Smooth muscle cell (in vitro differentiated cells): ENCODE results near the gene RASL11A. TPM values are rescaled to one million over a fixed set of nuclear protein-coding genes. Genes with fewer than 3 reads are reported as not detected.

Experiments used
- DNase-seq: peaks from one replicate; lab custom pipeline; 2025; ENCODE audit not compliant: unreplicated experiment; lab: John Stamatoyannopoulos, UW
- H2AFZ ChIP-seq: fragments of 200-600 bp; sonication (generic); 2 replicates; pipeline ENCODE4 v1.6.0; 2016; ENCODE audit warnings: antibody characterized with exemption, low read depth, mild to moderate bottlenecking
- H3F3A ChIP-seq: fragments of 200-600 bp; sonication (generic); 2 replicates; pipeline ENCODE4 v1.6.0; 2017; ENCODE audit warnings: antibody characterized with exemption, low read depth
- H3K27ac ChIP-seq: fragments of 200-600 bp; sonication (generic); 2 replicates; pipeline ENCODE4 v1.5.1; 2016; ENCODE audit warnings: low read depth, mild to moderate bottlenecking
- H3K27me3 ChIP-seq: fragments of 200-600 bp; sonication (generic); 2 replicates; pipeline ENCODE4 v1.6.1; 2016; ENCODE audit warnings: low read depth, mild to moderate bottlenecking
- H3K36me3 ChIP-seq: fragments of 200-600 bp; sonication (generic); 2 replicates; pipeline ENCODE4 v1.5.1; 2016; ENCODE audit warnings: low read depth
- H3K4me1 ChIP-seq: fragments of 200-600 bp; sonication (generic); 2 replicates; pipeline ENCODE4 v1.5.1; 2016; ENCODE audit warnings: low read depth
- H3K4me2 ChIP-seq: fragments of 200-600 bp; sonication (generic); 2 replicates; pipeline ENCODE4 v1.6.0; 2016; ENCODE audit warnings: mild to moderate bottlenecking
- H3K4me3 ChIP-seq: fragments of 200-600 bp; sonication (generic); 2 replicates; pipeline ENCODE4 v1.5.1; 2016; ENCODE audit warnings: mild to moderate bottlenecking
- H3K79me2 ChIP-seq: fragments of 200-600 bp; sonication (generic); 2 replicates; pipeline ENCODE4 v1.6.0; 2016; ENCODE audit warnings: low read depth, mild to moderate bottlenecking
- H3K9ac ChIP-seq: fragments of 200-600 bp; sonication (generic); 2 replicates; pipeline ENCODE4 v1.6.0; 2016; ENCODE audit warnings: low read depth
- H3K9me3 ChIP-seq: fragments of 200-600 bp; sonication (generic); replicated peaks from 2 replicates; pipeline ENCODE4 v1.5.1; 2016; ENCODE audit warnings: low read depth
- H4K20me1 ChIP-seq: fragments of 200-600 bp; sonication (generic); 2 replicates; pipeline ENCODE4 v1.6.0; 2016; ENCODE audit warnings: low read depth
- WGBS: methylation state at CpG from one replicate; pipeline ENCODE4 v1.1.7; 2016; ENCODE audit warnings: low lambda C conversion rate; 5-methylcytosine and 5-hydroxymethylcytosine counted together
- polyA plus RNA-seq: library from polyadenylated mRNA; unstranded; fragments of >200 nt; fragmentation: Nextera tagmentation; extraction: Ambion mirVana; gene quantifications from 2 replicates; pipeline ENCODE4 v1.2.1, GENCODE V29; 2016
- total RNA-seq: library from RNA; depleted of rRNA; stranded (reverse); fragments of >200 nt; gene quantifications from 2 replicates; pipeline ENCODE4 v1.2.3, GENCODE V29; 2014
- TF ChIP-seq, protein P1 (sequence below): fragments of 200-600 bp; sonication (generic); IDR thresholded peaks from 2 replicates; pipeline ENCODE4 v1.5.1; 2017; ENCODE audit warnings: borderline replicate concordance, mild to moderate bottlenecking, antibody characterized with exemption; ENCODE audit not compliant: insufficient read depth, poor library complexity, severe bottlenecking

Gene RASL11A
- total and polyA plus RNA-seq, 2 experiments from 2014 or later, result 0.30 to 1.9 TPM

DNA sequence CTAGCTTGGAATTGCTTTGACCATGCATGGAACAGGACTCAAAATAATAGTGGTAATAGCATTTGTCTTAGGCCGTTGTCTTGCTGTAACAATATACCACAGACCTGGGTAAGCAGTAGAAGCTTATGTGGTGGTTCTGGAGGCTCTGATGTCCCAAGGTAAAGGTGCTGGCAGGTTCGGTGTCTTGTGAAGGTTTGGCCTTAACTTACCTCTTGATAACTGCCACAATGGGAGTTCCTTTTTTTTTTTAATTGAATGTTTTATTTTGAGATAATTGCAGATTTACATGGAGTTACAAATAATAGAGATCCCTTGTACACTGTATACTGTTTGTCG lies 13.4 kb upstream of the RASL11A start:
- Histone ChIP-seq H2AFZ (no peak overlapping the region), H3K27me3 (no peaks in the 10 kb centered on the region), H3K9ac (no peak overlapping the region), H3K79me2 (peaks cover 43% of the 10 kb centered on the region), H3F3A (peaks cover 46% of the 10 kb centered on the region), H3K4me3 (no peak overlapping the region), H3K36me3 (peaks cover 13% of the 10 kb centered on the region), H3K9me3 (no peaks in the 10 kb centered on the region), H3K4me2 (no peak overlapping the region), H3K27ac (no peak overlapping the region), H3K4me1 (peaks cover 18% of the 10 kb centered on the region), H4K20me1 (peaks cover 98% of the 10 kb centered on the region)
- no peak for DNase-seq
- TF ChIP-seq, protein P1, sequence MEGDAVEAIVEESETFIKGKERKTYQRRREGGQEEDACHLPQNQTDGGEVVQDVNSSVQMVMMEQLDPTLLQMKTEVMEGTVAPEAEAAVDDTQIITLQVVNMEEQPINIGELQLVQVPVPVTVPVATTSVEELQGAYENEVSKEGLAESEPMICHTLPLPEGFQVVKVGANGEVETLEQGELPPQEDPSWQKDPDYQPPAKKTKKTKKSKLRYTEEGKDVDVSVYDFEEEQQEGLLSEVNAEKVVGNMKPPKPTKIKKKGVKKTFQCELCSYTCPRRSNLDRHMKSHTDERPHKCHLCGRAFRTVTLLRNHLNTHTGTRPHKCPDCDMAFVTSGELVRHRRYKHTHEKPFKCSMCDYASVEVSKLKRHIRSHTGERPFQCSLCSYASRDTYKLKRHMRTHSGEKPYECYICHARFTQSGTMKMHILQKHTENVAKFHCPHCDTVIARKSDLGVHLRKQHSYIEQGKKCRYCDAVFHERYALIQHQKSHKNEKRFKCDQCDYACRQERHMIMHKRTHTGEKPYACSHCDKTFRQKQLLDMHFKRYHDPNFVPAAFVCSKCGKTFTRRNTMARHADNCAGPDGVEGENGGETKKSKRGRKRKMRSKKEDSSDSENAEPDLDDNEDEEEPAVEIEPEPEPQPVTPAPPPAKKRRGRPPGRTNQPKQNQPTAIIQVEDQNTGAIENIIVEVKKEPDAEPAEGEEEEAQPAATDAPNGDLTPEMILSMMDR, result no peak
- WGBS, result 98% methylated on average over 3 of the region's 3 CpGs

DNA sequence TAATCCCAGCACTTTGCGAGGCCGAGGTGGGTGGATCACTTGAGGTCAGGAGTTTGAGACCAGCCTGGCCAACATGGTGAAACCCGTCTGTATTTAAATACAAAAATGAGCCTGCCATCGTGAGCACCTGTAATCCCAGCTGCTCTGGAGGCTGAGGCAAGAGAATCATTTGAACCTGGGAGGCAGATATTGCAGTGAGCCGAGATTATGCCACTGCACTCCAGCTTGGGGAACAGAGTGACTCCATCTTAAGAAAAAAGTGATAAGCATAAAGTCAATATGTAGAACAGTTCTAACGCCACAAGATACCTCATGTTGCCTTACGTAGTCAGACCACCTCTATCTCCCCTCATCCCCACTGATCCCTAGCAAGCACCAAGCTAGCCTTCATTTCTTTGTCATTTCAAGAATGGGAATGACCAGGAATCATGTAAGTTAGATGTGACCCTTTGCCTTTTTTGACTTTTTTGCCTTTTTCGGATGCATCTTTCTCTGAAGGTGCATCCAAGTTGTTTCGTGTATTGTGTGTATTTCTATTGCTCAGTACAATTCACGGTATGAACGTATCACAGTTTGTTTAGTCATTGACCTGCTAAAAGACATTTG lies 12.9 kb upstream of the RASL11A start:
- 93% methylated on average over 11 of the region's 11 CpGs for WGBS
- Histone ChIP-seq H3K9ac (no peak overlapping the region), H2AFZ (no peak overlapping the region), H3K4me3 (no peak overlapping the region), H3K27ac (peak overlapping the region; percentile 10), H3K36me3 (peaks cover 13% of the 10 kb centered on the region), H4K20me1 (peaks cover 93% of the 10 kb centered on the region), H3K79me2 (peaks cover 38% of the 10 kb centered on the region), H3K27me3 (no peaks in the 10 kb centered on the region), H3F3A (peaks cover 48% of the 10 kb centered on the region), H3K9me3 (no peaks in the 10 kb centered on the region), H3K4me1 (peaks cover 12% of the 10 kb centered on the region), H3K4me2 (no peak overlapping the region)
- TF ChIP-seq, protein P1, result no peak
- no peak for DNase-seq

DNA sequence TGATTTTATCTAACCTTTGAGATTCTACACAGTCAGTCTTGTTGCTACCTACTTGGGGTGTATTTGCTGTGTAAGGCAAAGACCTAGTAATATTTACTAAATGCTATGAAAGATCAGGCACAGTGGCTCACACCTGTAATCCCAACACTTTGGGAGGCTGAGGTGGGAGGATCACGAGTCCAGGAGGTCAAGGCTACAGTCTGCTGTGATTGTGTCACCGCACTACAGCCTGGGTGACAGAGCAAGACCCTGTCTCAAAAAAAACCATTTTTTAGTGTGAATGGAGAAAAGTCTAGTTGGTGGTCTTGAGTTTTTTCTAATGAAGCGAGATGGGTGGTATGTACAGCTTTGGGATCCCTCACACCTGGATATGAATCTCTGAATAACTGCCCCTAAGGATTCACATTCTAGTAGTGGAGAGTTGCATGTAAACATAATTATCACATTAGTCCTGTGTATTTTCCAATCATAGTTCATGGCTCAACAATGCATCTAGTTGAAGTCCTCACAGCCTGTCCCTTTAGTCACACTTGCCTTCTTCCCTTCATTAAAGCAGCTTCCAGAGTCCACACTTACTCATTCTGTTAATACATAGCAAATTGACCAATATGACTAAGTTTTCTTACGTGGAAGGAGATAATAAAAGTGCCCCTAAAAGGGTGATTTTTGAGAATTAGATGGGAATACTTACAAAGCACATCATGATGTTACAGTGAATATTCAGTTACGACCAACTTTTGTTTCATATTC lies 11.8 kb upstream of the RASL11A start:
- TF ChIP-seq, protein P1, result no peak
- peaks cover 27% of the 10 kb centered on the region for H3K79me2 ChIP-seq
- 92% methylated on average over 5 of the region's 5 CpGs for WGBS
- H3K4me3 ChIP-seq, result no peak overlapping the region
- peaks cover 2% of the 10 kb centered on the region for H3K4me1 ChIP-seq
- H3F3A ChIP-seq, result peaks cover 41% of the 10 kb centered on the region
- H3K9ac ChIP-seq, result no peak overlapping the region
- no peaks in the 10 kb centered on the region for H3K9me3 ChIP-seq
- H3K27me3 ChIP-seq, result no peaks in the 10 kb centered on the region
- no peak overlapping the region for H3K4me2 ChIP-seq
- peak overlapping the region; percentile 10 for H3K27ac ChIP-seq
- peaks cover 11% of the 10 kb centered on the region for H3K36me3 ChIP-seq
- no peak for DNase-seq
- H2AFZ ChIP-seq, result no peak overlapping the region
- H4K20me1 ChIP-seq, result peaks cover 82% of the 10 kb centered on the region
